Measurements from ENCODE around the gene FBXO9. TPM values are rescaled to one million over a fixed set of nuclear protein-coding genes. Genes with fewer than 3 reads are reported as not detected.

FBXO9 gene
- total and polyA plus RNA-seq, 2 of the 8 experiments (the other 6 are each of a cell fraction or from before 2014, with no cell fraction given), result 41.3 to 50.9 TPM

DNA sequence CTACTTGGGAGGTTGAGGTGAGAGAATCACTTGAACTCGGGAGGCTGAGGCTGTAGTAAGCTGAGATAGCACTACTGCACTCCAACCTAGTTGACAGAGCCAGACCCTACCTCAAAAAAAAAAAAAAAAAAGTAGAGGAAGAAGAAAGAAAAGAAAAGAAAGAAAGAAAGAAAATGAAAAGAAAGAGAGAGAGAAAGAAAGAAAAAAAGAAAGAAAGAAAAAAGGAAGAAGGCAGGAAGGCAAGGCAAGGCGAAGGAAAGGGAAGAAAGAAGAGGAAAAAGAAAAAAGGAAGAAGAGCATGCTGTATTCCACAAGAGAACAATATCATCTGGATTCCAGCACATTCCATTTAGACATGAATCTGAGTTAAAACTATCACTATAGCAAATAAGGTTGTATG, 79.6 kb downstream of the FBXO9 start (continued):
- TF ChIP-seq SAP30 (IDR thresholded peaks at IDR 0.05; ENCODE audit: insufficient read depth, insufficient replicate concordance, low read length), result no peak
- TF ChIP-seq TBP (IDR thresholded peaks at IDR 0.05; ENCODE audit: low read depth, low read length), result no peak
- TF ChIP-seq BCL11A (IDR thresholded peaks at IDR 0.05; ENCODE audit: low read depth in 2 of 2, low read length in 2 of 2), result no peak
- no peak for TF ChIP-seq TAF1 (IDR thresholded peaks at IDR 0.05; ENCODE audit: low read depth, low read length)
